ENCODE measurements around the gene TNFRSF19. TPM values are rescaled to one million over a fixed set of nuclear protein-coding genes. Genes with fewer than 3 reads are reported as not detected.

The TNFRSF19 gene
- total RNA-seq, 5 donors from 2014 or later (not counting 1 experiment from before 2014, with no cell fraction given) = 0.19 to 0.35 (median 0.24) TPM; not detected in 1

DNA sequence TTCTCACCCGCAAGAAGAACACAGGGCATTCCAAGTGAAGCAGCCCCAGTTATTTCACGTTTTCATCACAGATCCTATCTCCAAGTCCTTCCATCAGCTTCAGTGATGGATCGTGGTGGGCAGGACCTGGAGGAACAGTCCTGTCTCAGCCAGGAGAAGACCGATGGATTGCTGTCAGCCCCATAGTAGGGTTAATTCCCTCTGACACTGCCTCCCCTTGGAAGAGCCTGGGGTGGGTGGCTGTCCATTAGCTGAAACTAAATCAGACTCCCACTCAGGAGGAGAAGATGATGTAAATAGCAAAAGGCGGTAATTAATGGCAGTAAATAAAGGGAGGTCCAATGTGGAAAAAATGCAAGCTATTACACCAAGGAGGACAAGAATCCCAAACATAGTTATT, 131.0 kb downstream of the TNFRSF19 start:
- no peaks in the 10 kb centered on the region for H3K36me3 ChIP-seq (ENCODE audit: control insufficient read depth in 2 of 2, extremely low read depth in 1 of 2, insufficient read depth in 1 of 2, low read length in 1 of 2)
- ChIA-PET POLR2A (interaction anchor here in 1 of 2 donors (1.1 kb wide), 1 partner anchor 13 kb away, joined by 4 read pairs; no protein-coding TSS in a partner anchor), CTCF (no interaction called here)
- H3K36me3 Mint-ChIP-seq = no peaks in the 10 kb centered on the region
- ATAC-seq (replicated peaks in 1 of 4) = no peak
- no peaks in the 10 kb centered on the region for H3K9me3 ChIP-seq
- H3K27ac Mint-ChIP-seq = no peak overlapping the region
- H3K4me1 Mint-ChIP-seq = peaks cover 8 to 17% (median 11%) of the 10 kb centered on the region in 3 donors
- no peak for DNase-seq
- WGBS (ENCODE audit: insufficient coverage) = no CpG with 5 or more reads among the region's 5 CpGs
- no peak overlapping the region for H3K4me3 ChIP-seq (ENCODE audit: control insufficient read depth in 1 of 2, extremely low read depth in 1 of 2, low read length in 1 of 2)
- peaks cover 6 to 8% of the 10 kb centered on the region in 2 experiments for H3K4me1 ChIP-seq (ENCODE audit: control insufficient read depth in 1 of 2, extremely low read depth in 1 of 2, insufficient read depth in 2 of 2, low read length in 2 of 2)
- no peaks in the 10 kb centered on the region for H3K9me3 Mint-ChIP-seq
- peaks cover 0 to 6% of the 10 kb centered on the region in 2 experiments for H3K27me3 ChIP-seq (replicated peaks in 1 of 2; ENCODE audit: control insufficient read depth in 2 of 2, extremely low read depth in 1 of 2, insufficient read depth in 2 of 2, low read length in 1 of 2)
- no peak overlapping the region for H3K4me3 Mint-ChIP-seq
- H3K27ac ChIP-seq (ENCODE audit: low read length) = no peak overlapping the region
- no peaks in the 10 kb centered on the region for H3K27me3 Mint-ChIP-seq

GRCh38 chr13:23701636-23702035, 131.4 kb downstream of the TNFRSF19 start:
- Mint-ChIP-seq H3K36me3 (no peaks in the 10 kb centered on the region), H3K4me3 (no peak overlapping the region), H3K27me3 (no peaks in the 10 kb centered on the region), H3K27ac (no peak overlapping the region), H3K4me1 (peaks cover 3 to 13% (median 6%) of the 10 kb centered on the region in 3 donors), H3K9me3 (no peaks in the 10 kb centered on the region)
- DNase-seq (no peak), ATAC-seq (replicated peaks in 1 of 4) (no peak)
- H3K27me3 ChIP-seq (replicated peaks in 1 of 2; ENCODE audit: control insufficient read depth in 2 of 2, extremely low read depth in 1 of 2, insufficient read depth in 2 of 2, low read length in 1 of 2) = peaks cover 0 to 6% of the 10 kb centered on the region in 2 experiments
- no peak overlapping the region for H3K4me3 ChIP-seq (ENCODE audit: control insufficient read depth in 1 of 2, extremely low read depth in 1 of 2, low read length in 1 of 2)
- WGBS (ENCODE audit: insufficient coverage) = 93% methylated on average over 6 of the region's 12 CpGs
- H3K9me3 ChIP-seq = no peaks in the 10 kb centered on the region
- peaks cover 3 to 4% of the 10 kb centered on the region in 2 experiments for H3K4me1 ChIP-seq (ENCODE audit: control insufficient read depth in 1 of 2, extremely low read depth in 1 of 2, insufficient read depth in 2 of 2, low read length in 2 of 2)
- H3K27ac ChIP-seq (ENCODE audit: low read length) = no peak overlapping the region
- CTCF ChIA-PET = no interaction called here
- POLR2A ChIA-PET = interaction anchor here in 1 of 2 donors (1.1 kb wide), 1 partner anchor 13 kb away, joined by 4 read pairs; no protein-coding TSS in a partner anchor
- no peaks in the 10 kb centered on the region for H3K36me3 ChIP-seq (ENCODE audit: control insufficient read depth in 2 of 2, extremely low read depth in 1 of 2, insufficient read depth in 1 of 2, low read length in 1 of 2)

- WGBS (ENCODE audit: insufficient coverage) = 92% methylated on average over 5 of the region's 11 CpGs
- H3K36me3 ChIP-seq (ENCODE audit: control insufficient read depth in 2 of 2, extremely low read depth in 1 of 2, insufficient read depth in 1 of 2, low read length in 1 of 2) = no peaks in the 10 kb centered on the region
- no peaks in the 10 kb centered on the region for H3K4me1 ChIP-seq (ENCODE audit: control insufficient read depth in 1 of 2, extremely low read depth in 1 of 2, insufficient read depth in 2 of 2, low read length in 2 of 2)
- H3K27ac ChIP-seq (ENCODE audit: low read length) = no peak overlapping the region
- DNase-seq (no peak), ATAC-seq (replicated peaks in 1 of 4) (no peak)
- CTCF ChIA-PET = interaction anchor here in 1 of 2 donors (0.7 kb wide), 1 partner anchor 53 kb away, joined by 4 read pairs; no protein-coding TSS in a partner anchor
- no peaks in the 10 kb centered on the region for H3K9me3 ChIP-seq
- no peaks in the 10 kb centered on the region for H3K27me3 Mint-ChIP-seq
- POLR2A ChIA-PET = no interaction called here
- H3K4me3 ChIP-seq (ENCODE audit: control insufficient read depth in 1 of 2, extremely low read depth in 1 of 2, low read length in 1 of 2) = no peak overlapping the region
- H3K4me3 Mint-ChIP-seq = no peak overlapping the region
- no peaks in the 10 kb centered on the region for H3K4me1 Mint-ChIP-seq
- H3K27me3 ChIP-seq (replicated peaks in 1 of 2; ENCODE audit: control insufficient read depth in 2 of 2, extremely low read depth in 1 of 2, insufficient read depth in 2 of 2, low read length in 1 of 2) = peaks cover 0 to 6% of the 10 kb centered on the region in 2 experiments
- H3K9me3 Mint-ChIP-seq = no peaks in the 10 kb centered on the region
- H3K27ac Mint-ChIP-seq = no peak overlapping the region
- H3K36me3 Mint-ChIP-seq = no peaks in the 10 kb centered on the region
These were observed 133.1 kb downstream of the TNFRSF19 start for GRCh38 chr13:23703246-23703860.

DNA sequence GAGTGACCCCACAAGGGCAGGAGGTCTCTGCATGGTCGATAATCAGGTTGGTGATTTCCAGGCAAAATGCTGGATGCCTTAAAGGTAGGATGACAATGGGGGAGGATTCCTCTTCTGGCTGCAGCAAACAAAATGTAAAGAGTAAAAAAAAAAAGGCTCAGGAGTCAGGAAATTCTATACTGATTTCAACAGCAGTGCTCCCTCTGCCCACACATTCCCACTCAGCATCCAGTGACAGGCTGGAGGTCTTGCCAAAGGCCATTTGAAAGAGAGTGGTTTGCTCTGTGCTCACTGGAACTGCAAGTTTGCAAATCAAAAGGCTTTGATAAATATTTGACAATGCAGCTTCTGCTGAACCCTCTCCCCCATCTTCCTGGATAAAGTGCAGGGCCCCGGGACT, 135.4 kb downstream of the TNFRSF19 start:
- Histone ChIP-seq H3K4me1 (ENCODE audit: control insufficient read depth in 1 of 2, extremely low read depth in 1 of 2, insufficient read depth in 2 of 2, low read length in 2 of 2) (no peaks in the 10 kb centered on the region), H3K27me3 (replicated peaks in 1 of 2; ENCODE audit: control insufficient read depth in 2 of 2, extremely low read depth in 1 of 2, insufficient read depth in 2 of 2, low read length in 1 of 2) (peaks cover 0 to 6% of the 10 kb centered on the region in 2 experiments), H3K4me3 (ENCODE audit: control insufficient read depth in 1 of 2, extremely low read depth in 1 of 2, low read length in 1 of 2) (no peak overlapping the region), H3K9me3 (no peaks in the 10 kb centered on the region), H3K36me3 (ENCODE audit: control insufficient read depth in 2 of 2, extremely low read depth in 1 of 2, insufficient read depth in 1 of 2, low read length in 1 of 2) (no peaks in the 10 kb centered on the region), H3K27ac (ENCODE audit: low read length) (no peak overlapping the region)
- H3K36me3 Mint-ChIP-seq = no peaks in the 10 kb centered on the region
- no peaks in the 10 kb centered on the region for H3K9me3 Mint-ChIP-seq
- ChIA-PET POLR2A (no interaction called here), CTCF (no interaction called here)
- no peak for ATAC-seq (replicated peaks in 1 of 4)
- DNase-seq = no peak
- 100% methylated on average over 1 of the region's 2 CpGs for WGBS (ENCODE audit: insufficient coverage)
- H3K4me1 Mint-ChIP-seq = no peaks in the 10 kb centered on the region
- H3K4me3 Mint-ChIP-seq = no peak overlapping the region
- H3K27me3 Mint-ChIP-seq = no peaks in the 10 kb centered on the region
- no peak overlapping the region for H3K27ac Mint-ChIP-seq

DNA sequence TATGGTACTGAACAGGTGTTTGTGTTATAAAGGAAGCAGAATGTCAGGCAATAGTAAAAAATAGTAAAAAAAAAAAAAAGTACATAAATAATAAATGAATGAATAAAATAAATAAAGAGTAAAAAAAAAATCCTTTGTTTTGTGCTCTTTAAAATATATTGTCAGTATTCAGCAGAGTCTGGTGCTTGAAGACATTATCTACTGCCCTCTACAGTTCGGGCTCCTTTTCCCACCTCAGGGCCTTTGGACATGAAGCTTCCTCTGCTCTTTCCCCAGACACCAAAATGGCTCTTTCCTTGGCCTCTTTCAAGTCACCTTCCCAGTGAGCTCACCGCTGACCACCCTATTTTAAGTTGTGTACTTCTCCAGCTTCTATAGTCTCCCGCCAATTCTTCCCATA, 137.5 kb downstream of the TNFRSF19 start:
- Histone ChIP-seq H3K4me3 (ENCODE audit: control insufficient read depth in 1 of 2, extremely low read depth in 1 of 2, low read length in 1 of 2) (no peak overlapping the region), H3K27ac (ENCODE audit: low read length) (no peak overlapping the region), H3K36me3 (ENCODE audit: control insufficient read depth in 2 of 2, extremely low read depth in 1 of 2, insufficient read depth in 1 of 2, low read length in 1 of 2) (no peaks in the 10 kb centered on the region), H3K9me3 (no peaks in the 10 kb centered on the region), H3K27me3 (replicated peaks in 1 of 2; ENCODE audit: control insufficient read depth in 2 of 2, extremely low read depth in 1 of 2, insufficient read depth in 2 of 2, low read length in 1 of 2) (no peaks in the 10 kb centered on the region), H3K4me1 (ENCODE audit: control insufficient read depth in 1 of 2, extremely low read depth in 1 of 2, insufficient read depth in 2 of 2, low read length in 2 of 2) (no peaks in the 10 kb centered on the region)
- ChIA-PET CTCF (interaction anchor here (0.6 to 0.7 kb wide), 2 partner anchors 49 to 150 kb away, joined by 4 to 6 read pairs; no protein-coding TSS in a partner anchor), POLR2A (no interaction called here)
- Mint-ChIP-seq H3K27me3 (no peaks in the 10 kb centered on the region), H3K27ac (no peak overlapping the region), H3K4me3 (no peak overlapping the region), H3K4me1 (no peaks in the 10 kb centered on the region), H3K36me3 (no peaks in the 10 kb centered on the region), H3K9me3 (peaks cover 0 to 6% (median 3%) of the 10 kb centered on the region in 3 donors)
- ATAC-seq (replicated peaks in 1 of 4) (no peak), DNase-seq (no peak)
- 82% methylated on average over 1 of the region's 3 CpGs for WGBS (ENCODE audit: insufficient coverage)

DNA sequence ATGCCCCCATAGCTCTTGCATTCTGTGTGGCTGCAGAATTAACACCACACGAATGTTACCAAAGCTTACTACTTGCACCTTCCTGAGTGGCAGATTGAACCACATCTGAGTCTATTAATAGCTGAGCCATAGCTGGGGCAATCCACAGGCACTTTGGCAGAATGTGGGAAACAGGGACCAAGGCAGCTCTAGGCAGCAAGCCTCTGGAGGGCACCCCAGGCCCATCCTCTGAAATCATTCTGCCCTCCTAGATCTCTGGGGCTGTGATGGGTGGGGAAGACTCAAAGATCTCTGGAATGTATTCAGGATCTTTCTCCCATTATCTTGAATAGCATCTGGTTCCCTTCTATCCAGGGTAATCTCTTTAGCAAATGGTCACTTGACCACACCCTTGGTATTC, 139.3 kb downstream of the TNFRSF19 start:
- Mint-ChIP-seq H3K9me3 (peaks cover 0 to 7% (median 3%) of the 10 kb centered on the region in 3 donors), H3K27ac (no peak overlapping the region), H3K27me3 (peaks cover 3 to 6% of the 10 kb centered on the region in 2 donors), H3K36me3 (no peaks in the 10 kb centered on the region), H3K4me1 (no peaks in the 10 kb centered on the region), H3K4me3 (no peak overlapping the region)
- Histone ChIP-seq H3K27ac (ENCODE audit: low read length) (no peak overlapping the region), H3K36me3 (ENCODE audit: control insufficient read depth in 2 of 2, extremely low read depth in 1 of 2, insufficient read depth in 1 of 2, low read length in 1 of 2) (no peaks in the 10 kb centered on the region), H3K9me3 (no peaks in the 10 kb centered on the region), H3K27me3 (replicated peaks in 1 of 2; ENCODE audit: control insufficient read depth in 2 of 2, extremely low read depth in 1 of 2, insufficient read depth in 2 of 2, low read length in 1 of 2) (no peaks in the 10 kb centered on the region), H3K4me1 (ENCODE audit: control insufficient read depth in 1 of 2, extremely low read depth in 1 of 2, insufficient read depth in 2 of 2, low read length in 2 of 2) (no peaks in the 10 kb centered on the region), H3K4me3 (ENCODE audit: control insufficient read depth in 1 of 2, extremely low read depth in 1 of 2, low read length in 1 of 2) (no peak overlapping the region)
- DNase-seq (no peak), ATAC-seq (replicated peaks in 1 of 4) (no peak)
- ChIA-PET POLR2A (interaction anchor here in 1 of 2 donors (1.1 kb wide), 1 partner anchor 11 kb away, joined by 3 read pairs; no protein-coding TSS in a partner anchor), CTCF (no interaction called here)
- WGBS (ENCODE audit: insufficient coverage) = no CpG with 5 or more reads among the region's 1 CpG
